HG03045 (cell line): ENCODE measurements around the gene S100A4.
"Not testable (repeated sequence)": the region's sequence is repeated elsewhere in the genome, so short reads cannot be mapped to it uniquely, and the experiment has no call there.

Experiments used
- ATAC-seq: cut with Tn5 transposase; IDR thresholded peaks from one replicate; pipeline ENCODE4 v1.9.1; 2021; ENCODE audit warnings: mild to moderate bottlenecking, moderate library complexity; ENCODE audit not compliant: unreplicated experiment

The S100A4 gene

GRCh38 chr1:153567621-153568366, 22.2 kb upstream of the S100A4 start:
- no peak for ATAC-seq

DNA sequence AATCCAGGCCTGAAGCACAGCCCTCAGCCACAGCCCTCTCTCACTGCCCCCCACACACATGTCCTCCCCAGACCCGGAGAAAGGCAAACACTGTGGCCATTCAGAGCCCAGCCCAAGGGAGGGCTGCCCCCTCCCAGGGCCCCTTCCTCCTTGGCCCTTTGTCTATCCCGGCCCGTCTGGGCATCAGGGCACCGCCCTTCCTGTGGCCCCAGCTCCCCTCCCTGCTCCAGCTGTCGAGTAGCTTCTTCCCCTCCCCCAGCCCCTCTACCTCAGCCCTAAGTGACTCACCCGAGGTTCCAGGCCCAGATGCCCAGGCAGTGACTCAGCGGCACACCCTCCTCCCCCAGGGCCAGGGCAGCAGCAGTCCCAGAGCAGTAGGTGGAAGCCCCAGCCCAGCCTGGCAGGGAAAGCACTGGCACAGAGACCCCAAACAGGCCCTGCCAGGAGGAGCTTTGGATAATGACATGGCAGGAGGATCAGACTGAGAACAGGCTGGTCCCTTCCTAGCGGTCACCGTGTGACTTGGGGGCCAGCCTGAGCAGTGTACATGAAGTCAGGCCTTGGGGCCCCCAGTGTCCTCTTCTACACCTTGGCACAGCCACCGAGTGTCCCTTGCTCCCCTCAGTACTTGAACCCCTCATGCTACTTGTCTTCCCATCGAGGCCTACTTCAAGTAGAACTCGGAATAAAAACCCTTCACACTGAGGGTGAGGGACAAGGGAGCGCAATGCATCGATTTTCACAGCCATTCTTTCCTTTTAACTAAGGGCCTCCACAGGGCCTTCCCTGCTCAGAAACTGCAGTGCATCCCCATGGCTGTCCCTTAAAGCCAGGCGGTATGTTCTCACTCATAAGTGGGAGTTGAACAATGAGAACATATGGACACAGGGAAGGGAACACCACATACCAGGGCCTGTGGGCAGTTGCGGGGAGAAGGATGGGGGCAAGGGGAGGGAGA, 21.1 kb upstream of the S100A4 start:
- ATAC-seq: no peak

GRCh38 chr1:153565529-153566374, 20.1 kb upstream of the S100A4 start, which contains the start of gene S100A2:
TSS of gene S100A2 (minus strand) at chr1:153565844. CDS start at chr1:153563877, 1,967 bp downstream.
- ATAC-seq: no peak

GRCh38 chr1:153563991-153564390, 18.4 kb upstream of the S100A4 start:
- no peak for ATAC-seq

- ATAC-seq: no peak
Measured at GRCh38 chr1:153563483-153563901, 17.9 kb upstream of the S100A4 start.

DNA sequence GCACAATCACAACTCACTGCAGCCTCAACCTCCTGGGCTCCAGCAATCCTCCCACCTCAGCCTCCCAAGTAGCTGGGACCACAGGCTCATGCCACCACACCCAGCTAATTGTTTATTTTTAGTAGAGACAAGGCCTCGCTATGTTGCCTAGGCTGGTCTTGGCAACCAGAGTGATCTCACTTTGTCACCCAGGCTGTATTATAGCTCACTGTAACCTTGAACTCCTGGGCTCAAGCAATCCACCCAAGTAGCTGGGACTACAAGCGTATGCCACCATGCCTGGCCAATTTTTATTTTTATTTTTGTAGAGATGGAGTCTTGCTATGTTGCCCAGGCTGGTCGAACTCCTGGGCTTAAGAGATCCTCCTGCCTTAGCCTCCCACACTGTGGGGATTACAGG, 16.4 kb upstream of the S100A4 start:
- ATAC-seq: not testable (repeated sequence)

DNA sequence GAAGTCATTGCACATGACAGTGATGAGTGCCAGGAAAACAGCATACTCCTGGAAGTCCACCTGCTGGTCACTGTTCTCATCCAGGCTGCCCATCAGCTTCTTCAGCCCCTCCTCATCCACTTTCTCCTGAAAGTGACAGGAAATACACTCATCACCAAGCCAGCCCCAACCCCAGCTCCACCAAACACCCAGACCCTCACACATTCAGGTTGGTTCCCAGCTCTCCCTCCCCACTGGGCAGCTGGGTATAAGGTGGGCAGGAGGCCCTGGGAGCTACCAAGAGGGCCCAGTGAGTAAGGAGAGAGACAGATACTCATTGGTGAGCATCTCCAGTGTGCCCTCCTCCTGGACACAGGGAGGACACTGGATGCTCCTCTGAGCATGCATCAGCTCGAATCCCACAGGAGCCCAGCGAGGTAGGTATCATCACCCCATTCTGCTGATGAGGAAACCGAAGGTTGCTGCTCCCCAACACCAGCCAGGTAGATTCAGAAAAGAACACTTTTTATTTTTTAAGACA, 15.9 kb upstream of the S100A4 start:
- no peak for ATAC-seq

- no peak for ATAC-seq
Measured at GRCh38 chr1:153560771-153561465, 15.3 kb upstream of the S100A4 start.

GRCh38 chr1:153560241-153560640, 14.6 kb upstream of the S100A4 start:
- no peak for ATAC-seq

- ATAC-seq: no peak
Measured at GRCh38 chr1:153557877-153558276, 12.3 kb upstream of the S100A4 start.

- no peak for ATAC-seq
Measured at GRCh38 chr1:153556348-153556747, 10.7 kb upstream of the S100A4 start.

GRCh38 chr1:153553830-153554541, 8.4 kb upstream of the S100A4 start:
- ATAC-seq: no peak

GRCh38 chr1:153553096-153553495, 7.5 kb upstream of the S100A4 start:
- no peak for ATAC-seq

DNA sequence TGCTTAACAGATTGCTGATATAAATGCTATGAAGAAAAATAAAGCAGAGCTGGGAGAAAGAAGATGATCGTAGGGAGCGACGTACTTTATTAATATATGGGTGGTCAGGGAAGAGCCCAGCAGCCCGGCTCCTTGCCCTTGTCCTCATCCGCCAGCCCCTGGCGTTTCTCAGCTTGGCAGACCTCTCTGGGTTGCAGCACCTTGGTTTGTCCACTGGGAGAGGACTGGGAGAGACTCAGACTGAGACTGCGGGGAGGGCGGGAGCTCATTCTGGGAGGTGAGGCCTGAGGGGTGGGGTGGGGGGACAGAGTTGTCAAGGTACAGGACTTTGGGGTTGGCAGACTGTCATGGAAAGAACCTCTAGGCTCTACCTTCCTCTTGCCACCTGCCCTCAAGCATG, 6.7 kb upstream of the S100A4 start:
- ATAC-seq: no peak

DNA sequence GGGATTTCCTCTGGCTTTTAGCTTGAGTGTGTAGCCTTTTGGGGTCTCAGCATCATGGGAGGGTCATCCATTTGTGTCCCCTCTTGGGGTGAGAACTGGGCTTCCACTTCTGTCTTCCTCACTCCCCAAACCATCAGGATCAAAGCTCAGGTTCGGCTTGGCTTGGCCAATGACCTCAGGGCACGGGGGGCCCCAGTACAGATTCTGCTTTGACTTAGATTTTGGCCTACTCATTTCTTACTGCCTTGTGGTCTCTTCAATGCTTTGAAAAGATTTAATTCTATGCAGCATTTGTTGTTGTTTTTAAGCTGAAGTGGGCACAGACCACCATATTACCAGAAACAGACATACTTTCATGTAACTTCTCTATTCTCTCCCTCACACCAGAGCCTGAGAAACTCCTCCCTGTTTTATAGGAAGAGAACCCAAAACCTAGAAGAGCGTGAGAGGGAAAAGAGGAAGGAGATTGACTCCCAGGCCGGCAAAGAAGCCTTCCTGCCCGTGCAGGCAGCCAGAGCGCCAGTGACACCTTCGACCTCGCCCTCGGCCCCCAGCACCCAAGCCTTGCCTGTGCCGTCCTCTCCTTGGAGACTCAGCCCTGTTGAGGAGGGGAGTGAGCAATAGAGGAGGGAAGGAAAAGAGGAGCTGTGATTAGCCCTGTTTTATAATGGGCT, 5.4 kb upstream of the S100A4 start:
- no peak for ATAC-seq

DNA sequence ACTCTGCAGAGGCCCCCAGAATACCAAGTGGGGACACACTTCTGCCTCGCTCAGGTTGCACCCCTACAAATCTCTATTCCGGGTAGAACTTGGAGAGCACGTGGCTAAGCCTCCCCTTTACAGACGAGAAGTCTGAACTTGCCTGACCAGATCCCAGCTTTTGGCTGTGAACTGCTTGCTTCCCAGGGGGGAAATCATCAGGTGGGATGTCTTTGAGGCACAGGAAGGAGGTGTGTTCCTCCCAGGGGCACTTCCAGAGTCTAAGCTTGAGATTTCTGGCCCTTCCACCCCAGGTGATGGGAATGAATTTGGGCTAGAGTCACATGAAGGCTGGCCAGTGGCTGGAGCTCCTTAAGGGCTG, 4.8 kb upstream of the S100A4 start:
- no peak for ATAC-seq

DNA sequence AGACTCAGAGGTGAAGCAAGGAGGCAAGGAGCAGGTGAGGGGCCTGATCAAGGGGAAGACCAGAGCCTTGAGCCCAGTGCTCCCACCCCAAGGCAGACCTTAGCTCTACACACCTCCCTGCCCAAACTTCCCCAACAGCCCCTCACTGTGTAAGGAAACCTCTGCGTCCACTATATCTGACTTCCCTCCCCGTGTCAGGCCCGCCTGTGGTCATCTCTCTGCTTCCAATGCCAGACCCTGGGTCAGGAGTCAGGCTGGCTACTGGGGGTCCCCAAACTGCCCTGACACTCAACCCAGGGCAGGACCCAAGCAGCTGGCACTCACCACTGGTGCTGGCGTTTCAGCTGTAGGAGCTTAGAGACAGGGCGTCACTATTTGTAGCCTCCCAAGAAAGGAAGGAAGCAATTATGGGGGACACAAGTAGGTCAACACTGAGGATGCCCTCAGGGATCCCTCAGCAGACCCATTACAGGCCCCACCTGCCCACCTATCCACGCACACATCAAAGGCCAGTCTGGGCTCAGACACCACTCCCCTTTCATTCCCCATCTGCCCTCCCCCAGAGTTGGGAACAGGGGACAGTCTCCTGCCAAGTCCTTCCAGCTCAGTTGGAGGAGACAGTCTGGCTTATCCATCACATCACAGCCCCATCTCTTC, 4.3 kb upstream of the S100A4 start:
- no peak for ATAC-seq
